NCI-H526 treated with DMSO at 0.1 percent for 48 hours (cell line): ENCODE data around the gene NDST4.

Experiments used
- DNase-seq: peaks from one replicate; lab custom pipeline; 2025; lab: John Stamatoyannopoulos, UW

The NDST4 gene

GRCh38 chr4:115113506-115114106 lies at the start of gene NDST4:
Gene NDST4 (minus strand): TSS chr4:115113620. CDS start chr4:115077036, 36,584 bp downstream.
- DNase-seq: peak; percentile 60

- DNase-seq: no peak
Measured at GRCh38 chr4:115159141-115159540, 45.7 kb upstream of the NDST4 start.

GRCh38 chr4:115158296-115158695 lies 44.9 kb upstream of the NDST4 start:
- no peak for DNase-seq

- DNase-seq: no peak
Measured at GRCh38 chr4:115154826-115155225, 41.4 kb upstream of the NDST4 start.

- DNase-seq: no peak
Measured at GRCh38 chr4:115152965-115153364, 39.5 kb upstream of the NDST4 start.

- no peak for DNase-seq
Measured at GRCh38 chr4:115152081-115152480, 38.7 kb upstream of the NDST4 start.

- no peak for DNase-seq
Measured at GRCh38 chr4:115149106-115149505, 35.7 kb upstream of the NDST4 start.

GRCh38 chr4:115145393-115146160 lies 32.2 kb upstream of the NDST4 start:
- DNase-seq: no peak

- DNase-seq: no peak
Measured at GRCh38 chr4:115128037-115128436, 14.6 kb upstream of the NDST4 start.

GRCh38 chr4:115126491-115126890 lies 13.1 kb upstream of the NDST4 start:
- no peak for DNase-seq

GRCh38 chr4:115121351-115122043 lies 8.1 kb upstream of the NDST4 start:
- no peak for DNase-seq

GRCh38 chr4:115119804-115120352 lies 6.5 kb upstream of the NDST4 start:
- no peak for DNase-seq

- no peak for DNase-seq
Measured at GRCh38 chr4:115117651-115118050, 4.2 kb upstream of the NDST4 start.

GRCh38 chr4:115110191-115111181 lies 2.9 kb downstream of the NDST4 start:
- no peak for DNase-seq

GRCh38 chr4:115108850-115109249 lies 4.6 kb downstream of the NDST4 start:
- no peak for DNase-seq

- DNase-seq: no peak
Measured at GRCh38 chr4:115107411-115107810, 6.0 kb downstream of the NDST4 start.

GRCh38 chr4:115101675-115102074 lies 11.7 kb downstream of the NDST4 start:
- no peak for DNase-seq

- DNase-seq: peak; percentile 26
Measured at GRCh38 chr4:115090483-115091075, 22.8 kb downstream of the NDST4 start.

GRCh38 chr4:115082633-115083032 lies 30.8 kb downstream of the NDST4 start:
- no peak for DNase-seq

- DNase-seq: no peak
Measured at GRCh38 chr4:115076691-115077090, 36.7 kb downstream of the NDST4 start.

GRCh38 chr4:115058533-115058932 lies 54.9 kb downstream of the NDST4 start:
- DNase-seq: no peak
